HFFc6 (cell line): Measurements from ENCODE around the gene RBM20. TPM values are rescaled to one million over a fixed set of nuclear protein-coding genes. Genes with fewer than 3 reads are reported as not detected.

Experiments used
- DNase-seq: peaks from one replicate; pipeline ENCODE4 v3.0.0-alpha.2; 2018
- H3K27ac Mint-ChIP-seq: 2 replicates; pipeline ENCODE4 v1.8.0; 2020; ENCODE audit warnings: mild to moderate bottlenecking, mixed read lengths
- H3K27me3 Mint-ChIP-seq: 2 replicates; pipeline ENCODE4 v1.8.0; 2021; ENCODE audit warnings: mild to moderate bottlenecking, moderate library complexity, mixed read lengths; ENCODE audit not compliant: insufficient read depth
- H3K36me3 Mint-ChIP-seq: 2 replicates; pipeline ENCODE4 v1.8.0; 2021; ENCODE audit warnings: low read depth, mixed read lengths
- H3K4me1 Mint-ChIP-seq: 2 replicates; pipeline ENCODE4 v1.8.0; 2020; ENCODE audit warnings: low read depth, mixed read lengths
- H3K4me3 Mint-ChIP-seq: 2 replicates; pipeline ENCODE4 v1.8.0; 2020; ENCODE audit warnings: mild to moderate bottlenecking, moderate library complexity, mixed read lengths
- H3K9me3 Mint-ChIP-seq: 2 replicates; pipeline ENCODE4 v1.8.0; 2020; ENCODE audit warnings: mild to moderate bottlenecking, mixed read lengths
- CTCF ChIP-seq: fragments of 200-600 bp; sonication (generic); IDR thresholded peaks from 2 replicates; pipeline ENCODE4 v1.5.0; 2021; ENCODE audit warnings: antibody characterized with exemption, mild to moderate bottlenecking
- total RNA-seq, 6 experiments: library from RNA; stranded (reverse); fragmentation: NEBNext Ultra II Directional; extraction: Animal tissue kit (Norgen Biotek cat#: 25700); gene quantifications; 2 replicates in 1 of 6; 3 replicates in 5 of 6; pipeline ENCODE4 v1.2.3, GENCODE V29; 2021

Gene RBM20
- total RNA-seq, 6 experiments from 2014 or later = not detected

DNA sequence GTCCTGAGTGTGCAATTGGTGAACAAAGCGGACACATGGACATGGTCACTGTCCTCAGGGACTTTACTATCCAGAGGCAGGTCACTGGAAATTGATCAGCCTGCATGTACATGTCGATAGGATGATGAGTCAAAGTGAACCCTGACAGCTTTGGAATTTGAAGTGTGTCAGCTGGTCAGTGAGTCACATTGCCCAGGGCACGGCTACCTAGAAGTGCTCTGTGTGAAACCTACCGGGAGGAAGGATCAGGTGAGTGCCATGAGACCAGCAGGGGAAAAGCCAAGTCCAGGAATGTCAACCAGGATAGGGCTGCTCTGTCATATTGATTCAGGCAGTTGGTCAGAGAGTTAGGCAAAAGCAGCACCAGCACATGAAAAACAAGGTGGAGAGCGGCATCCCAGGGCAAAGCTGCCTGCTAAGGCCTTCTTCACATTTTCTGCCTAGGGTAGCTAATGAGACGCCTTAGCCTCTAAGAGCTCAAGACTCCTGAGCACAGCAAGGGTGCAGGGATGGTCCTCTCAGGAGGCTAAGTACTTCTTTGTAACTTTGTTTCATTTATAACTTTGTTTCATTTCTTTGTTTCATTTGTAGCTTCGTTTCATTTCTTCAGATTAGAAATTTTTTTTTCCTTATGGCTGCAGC, 208.2 kb downstream of the RBM20 start:
- Mint-ChIP-seq H3K4me3 (no peak overlapping the region), H3K4me1 (peaks cover 16% of the 10 kb centered on the region), H3K27ac (no peak overlapping the region), H3K27me3 (peaks cover 15% of the 10 kb centered on the region), H3K9me3 (no peaks in the 10 kb centered on the region), H3K36me3 (no peaks in the 10 kb centered on the region)
- no peak for TF ChIP-seq CTCF
- DNase-seq = no peak

DNA sequence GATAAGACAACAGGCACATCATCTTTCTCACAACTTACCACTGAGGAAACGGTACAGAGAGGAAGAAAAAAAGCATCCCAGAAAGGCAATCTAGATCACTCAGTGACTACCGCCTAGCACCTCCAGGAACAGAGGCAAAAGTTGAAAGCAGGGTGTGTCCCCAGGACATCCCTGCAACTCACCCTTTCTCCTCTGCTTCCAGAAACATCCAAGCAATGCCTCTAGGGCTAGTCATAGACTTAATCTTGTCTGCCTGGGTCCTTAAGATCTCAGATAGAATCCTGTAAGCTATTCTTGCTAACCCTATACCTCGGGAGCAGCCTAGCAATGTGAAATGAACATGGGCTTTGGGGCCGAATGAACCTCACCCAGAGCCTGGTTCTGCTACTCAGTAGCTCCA, 208.8 kb downstream of the RBM20 start:
- Mint-ChIP-seq H3K27ac (no peak overlapping the region), H3K4me3 (no peak overlapping the region), H3K27me3 (peaks cover 10% of the 10 kb centered on the region), H3K4me1 (peaks cover 16% of the 10 kb centered on the region), H3K9me3 (no peaks in the 10 kb centered on the region), H3K36me3 (no peaks in the 10 kb centered on the region)
- no peak for TF ChIP-seq CTCF
- DNase-seq = no peak

DNA sequence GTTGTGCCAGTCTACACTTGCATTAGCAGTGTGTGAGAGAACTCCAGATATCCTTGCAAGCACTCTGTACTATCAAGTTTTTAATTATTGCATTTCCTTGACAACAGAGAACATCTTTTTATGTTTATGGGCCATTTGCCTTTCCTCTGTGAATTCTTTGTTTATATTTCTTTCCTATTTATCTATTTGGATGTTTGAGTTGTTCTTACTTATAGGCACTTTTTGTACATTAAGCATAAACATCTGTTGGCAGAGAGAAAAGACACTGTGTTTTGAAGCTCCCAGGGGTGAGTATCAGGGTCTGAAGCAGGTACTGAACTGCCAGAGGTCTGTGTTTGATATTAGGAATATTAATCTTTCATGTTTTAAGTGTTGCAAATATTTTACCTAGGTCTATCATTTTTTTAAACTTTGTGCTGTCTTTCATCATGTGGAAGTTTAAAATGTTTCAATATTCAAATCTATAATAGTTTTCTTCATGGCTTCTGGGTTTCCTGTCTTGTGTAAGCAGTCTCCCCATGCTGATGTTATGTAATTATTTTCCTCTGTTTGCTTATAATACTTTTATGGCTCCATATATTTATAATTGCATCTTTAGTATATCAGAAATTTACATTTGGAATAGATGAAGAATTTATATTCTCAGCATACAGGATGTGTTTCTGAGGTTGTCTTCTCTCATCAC, 209.9 kb downstream of the RBM20 start:
- no peaks in the 10 kb centered on the region for H3K36me3 Mint-ChIP-seq
- DNase-seq = no peak
- no peak overlapping the region for H3K27ac Mint-ChIP-seq
- H3K4me1 Mint-ChIP-seq = peaks cover 22% of the 10 kb centered on the region
- peaks cover under 1% of the 10 kb centered on the region; the same call in 1 of the 2 replicates for H3K27me3 Mint-ChIP-seq
- no peak overlapping the region for H3K4me3 Mint-ChIP-seq
- TF ChIP-seq CTCF = no peak
- H3K9me3 Mint-ChIP-seq = no peaks in the 10 kb centered on the region

DNA sequence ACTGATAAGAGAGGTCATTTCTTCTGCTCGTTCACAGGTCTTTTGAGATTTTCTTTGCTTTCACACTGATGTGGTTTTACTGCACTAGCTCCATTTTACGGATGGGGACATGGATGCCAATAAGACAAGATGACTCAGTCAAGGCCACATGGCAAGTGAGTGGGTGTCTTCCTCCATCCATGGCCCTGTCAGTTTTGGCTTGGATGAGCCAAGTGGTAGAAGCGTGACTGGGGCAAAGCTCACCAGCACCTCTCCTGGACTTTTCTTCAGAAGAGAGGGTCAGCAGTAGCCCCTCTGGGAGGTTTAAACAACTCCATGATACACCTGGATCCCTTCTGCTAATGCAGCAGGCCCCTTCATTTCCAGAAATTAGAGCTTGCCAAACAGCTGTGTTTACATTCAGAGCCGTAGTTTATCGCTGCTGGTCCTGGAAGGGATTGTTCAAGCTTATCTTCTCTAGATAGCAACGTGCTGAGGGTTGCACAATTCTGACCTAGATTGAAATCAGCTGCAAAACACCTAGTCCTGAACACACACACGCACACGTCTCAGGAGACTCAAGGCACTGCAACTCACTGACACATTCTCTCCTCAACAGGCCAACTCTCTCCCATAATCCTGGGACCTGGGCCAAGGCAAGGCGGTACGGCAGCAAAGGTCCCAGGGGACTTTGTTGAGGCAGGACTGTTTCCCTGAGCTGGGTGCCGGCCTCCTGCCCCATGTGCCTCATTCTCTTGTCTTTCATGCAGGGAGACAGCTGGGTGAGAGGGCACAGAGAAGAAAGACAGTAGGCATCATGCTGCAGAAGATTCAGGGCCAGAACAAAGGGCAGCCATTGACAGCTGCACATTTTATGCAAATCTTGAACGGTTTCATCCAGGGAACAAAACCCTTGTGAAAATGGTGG, 213.4 kb downstream of the RBM20 start:
- no peak for DNase-seq
- Mint-ChIP-seq H3K9me3 (no peaks in the 10 kb centered on the region), H3K27ac (no peak overlapping the region), H3K36me3 (no peaks in the 10 kb centered on the region), H3K27me3 (no peaks in the 10 kb centered on the region; the same call in 1 of the 2 replicates), H3K4me3 (no peak overlapping the region), H3K4me1 (peaks cover 36% of the 10 kb centered on the region)
- TF ChIP-seq CTCF = no peak

DNA sequence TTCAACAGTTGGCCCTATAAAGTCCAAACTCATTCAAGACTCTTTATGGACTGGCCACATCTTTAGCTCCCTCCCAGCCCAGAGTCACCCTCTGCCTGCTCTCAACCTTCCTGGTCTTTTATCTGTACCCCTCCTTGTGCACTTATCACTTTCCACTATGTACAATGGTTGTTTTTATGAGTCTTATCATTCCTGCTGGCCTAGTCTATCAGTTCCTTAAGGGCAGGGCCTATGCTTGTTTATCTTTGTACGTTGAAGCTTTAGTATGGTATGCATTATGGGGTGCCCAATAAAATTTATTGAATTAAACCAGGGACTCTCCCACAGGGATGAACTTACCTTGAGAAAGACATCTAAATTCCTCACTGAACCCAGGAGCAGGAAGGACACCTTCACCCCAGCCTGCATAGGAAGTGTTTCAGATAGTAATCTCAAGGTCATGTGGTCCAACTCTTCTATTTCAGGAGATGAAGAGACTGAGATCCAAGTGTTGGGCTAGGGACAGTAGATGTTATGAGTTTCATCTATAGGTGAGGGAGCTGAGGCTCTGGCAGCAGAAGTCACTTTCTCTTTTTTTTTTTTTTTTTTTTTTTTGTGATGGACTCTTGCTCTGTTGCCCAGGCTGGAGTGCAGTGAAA, 214.3 kb downstream of the RBM20 start:
- H3K27ac Mint-ChIP-seq = no peak overlapping the region
- no peak for DNase-seq
- H3K4me1 Mint-ChIP-seq = peaks cover 30% of the 10 kb centered on the region
- no peaks in the 10 kb centered on the region for H3K36me3 Mint-ChIP-seq
- no peak for TF ChIP-seq CTCF
- no peaks in the 10 kb centered on the region for H3K9me3 Mint-ChIP-seq
- H3K4me3 Mint-ChIP-seq = no peak overlapping the region
- no peaks in the 10 kb centered on the region; the same call in 1 of the 2 replicates for H3K27me3 Mint-ChIP-seq
